ENCODE data around the gene KCNMB4.

The KCNMB4 gene, protein sequence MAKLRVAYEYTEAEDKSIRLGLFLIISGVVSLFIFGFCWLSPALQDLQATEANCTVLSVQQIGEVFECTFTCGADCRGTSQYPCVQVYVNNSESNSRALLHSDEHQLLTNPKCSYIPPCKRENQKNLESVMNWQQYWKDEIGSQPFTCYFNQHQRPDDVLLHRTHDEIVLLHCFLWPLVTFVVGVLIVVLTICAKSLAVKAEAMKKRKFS

DNA sequence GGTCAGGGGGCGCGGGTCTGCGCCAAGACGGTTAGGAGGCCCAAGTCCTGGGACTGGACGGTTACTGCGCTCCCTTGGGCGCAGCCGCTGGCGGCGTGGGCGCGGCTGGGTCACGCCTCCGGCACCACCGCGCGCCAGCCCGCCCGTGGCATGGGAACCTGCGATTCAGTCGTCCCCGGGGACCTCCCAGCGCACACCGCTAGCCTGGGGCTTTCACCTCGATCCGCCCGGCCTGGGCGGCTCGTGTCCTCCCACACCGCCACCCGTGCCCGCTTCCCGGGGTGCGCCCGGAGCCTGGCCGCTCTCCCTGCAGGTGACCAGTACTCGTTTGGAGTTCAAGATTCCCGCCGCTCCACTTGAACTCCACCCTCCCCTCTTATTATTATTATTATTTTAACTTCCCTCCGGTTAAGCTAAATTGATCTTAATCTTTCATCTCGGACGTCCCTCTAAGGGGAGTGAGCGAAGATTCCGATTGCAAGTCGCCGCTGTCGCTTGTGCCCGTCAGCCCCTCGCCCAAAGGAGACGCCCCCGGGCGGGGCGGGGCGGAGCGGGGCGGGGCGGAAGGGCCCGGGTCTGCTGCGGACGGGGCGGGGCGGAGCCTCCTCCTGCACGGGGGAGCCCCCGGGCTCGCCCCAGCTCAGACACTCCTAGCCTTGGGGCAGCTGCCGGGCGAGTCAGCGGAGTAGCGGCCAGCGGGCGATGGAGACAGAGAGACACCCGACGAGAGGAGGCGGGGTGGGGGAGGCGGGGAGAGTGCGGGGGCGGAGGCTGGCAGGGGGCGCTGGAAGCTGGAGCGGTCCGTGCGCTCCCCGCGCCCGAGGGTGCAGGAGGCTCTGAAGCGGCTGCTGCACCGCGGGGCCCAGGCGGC lies at the start of gene KCNMB4:
Gene KCNMB4 (plus strand): TSS at position 643 of the 871 bp plus-strand sequence. CDS start 445 bp downstream, outside the sequence.
- in situ Hi-C loops (cut with MboI; ENCODE audit: low sequenced_read_pairs), result no loop called here

- in situ Hi-C loops (cut with MboI; ENCODE audit: low sequenced_read_pairs), result no loop called here
Measured at GRCh38 chr12:70317781-70318180, 48.3 kb upstream of the KCNMB4 start.

GRCh38 chr12:70319605-70320004 lies 46.5 kb upstream of the KCNMB4 start:
- in situ Hi-C loops (cut with MboI; ENCODE audit: low sequenced_read_pairs), result no loop called here

- in situ Hi-C loops (cut with MboI; ENCODE audit: low sequenced_read_pairs), result no loop called here
Measured at GRCh38 chr12:70321191-70321590, 44.9 kb upstream of the KCNMB4 start.

- in situ Hi-C loops (cut with MboI; ENCODE audit: low sequenced_read_pairs), result no loop called here
Measured at GRCh38 chr12:70327541-70327940, 38.5 kb upstream of the KCNMB4 start.

GRCh38 chr12:70329728-70330127 lies 36.4 kb upstream of the KCNMB4 start:
- in situ Hi-C loops (cut with MboI; ENCODE audit: low sequenced_read_pairs), result no loop called here

DNA sequence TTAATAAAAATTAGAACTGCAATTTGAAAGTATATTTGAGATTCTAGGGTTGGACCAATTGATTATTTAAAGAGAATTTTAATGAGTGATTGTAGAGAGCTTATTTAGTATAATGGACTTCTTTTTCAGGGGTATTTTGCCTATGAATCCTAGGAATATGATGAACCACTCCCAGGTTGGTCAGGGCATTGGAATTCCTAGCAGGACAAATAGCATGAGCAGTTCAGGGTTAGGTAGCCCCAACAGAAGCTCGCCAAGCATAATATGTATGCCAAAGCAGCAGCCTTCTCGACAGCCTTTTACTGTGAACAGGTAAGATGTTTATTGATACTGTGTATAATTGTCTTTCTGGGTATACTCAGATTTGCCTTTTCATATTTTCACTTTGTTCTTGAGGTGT lies 35.9 kb upstream of the KCNMB4 start:
- in situ Hi-C loops (cut with MboI; ENCODE audit: low sequenced_read_pairs), result no loop called here

GRCh38 chr12:70332236-70332635 lies 33.9 kb upstream of the KCNMB4 start:
- in situ Hi-C loops (cut with MboI; ENCODE audit: low sequenced_read_pairs), result no loop called here

GRCh38 chr12:70334742-70335141 lies 31.3 kb upstream of the KCNMB4 start:
- in situ Hi-C loops (cut with MboI; ENCODE audit: low sequenced_read_pairs), result no loop called here

- in situ Hi-C loops (cut with MboI; ENCODE audit: low sequenced_read_pairs), result no loop called here
Measured at GRCh38 chr12:70338531-70338930, 27.6 kb upstream of the KCNMB4 start.

DNA sequence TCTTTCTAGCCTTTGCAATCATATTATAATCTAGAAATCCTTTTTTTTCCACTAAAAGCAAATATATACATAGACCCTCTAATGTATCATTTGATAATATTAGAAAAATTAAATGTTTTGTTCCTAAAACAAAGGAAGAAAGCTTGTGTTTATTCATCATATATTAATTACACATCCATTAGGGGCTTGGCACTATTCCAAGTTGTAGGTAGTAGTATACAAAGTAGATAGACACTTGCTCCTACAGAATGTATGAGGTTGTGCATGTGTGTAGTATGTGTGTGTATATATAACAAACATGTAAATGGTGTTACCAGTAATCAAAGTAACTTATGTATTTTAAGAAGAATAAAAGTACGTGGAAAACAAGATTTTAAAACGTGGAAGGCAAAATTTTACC lies 15.0 kb upstream of the KCNMB4 start:
- in situ Hi-C loops (cut with MboI; ENCODE audit: low sequenced_read_pairs), result no loop called here

DNA sequence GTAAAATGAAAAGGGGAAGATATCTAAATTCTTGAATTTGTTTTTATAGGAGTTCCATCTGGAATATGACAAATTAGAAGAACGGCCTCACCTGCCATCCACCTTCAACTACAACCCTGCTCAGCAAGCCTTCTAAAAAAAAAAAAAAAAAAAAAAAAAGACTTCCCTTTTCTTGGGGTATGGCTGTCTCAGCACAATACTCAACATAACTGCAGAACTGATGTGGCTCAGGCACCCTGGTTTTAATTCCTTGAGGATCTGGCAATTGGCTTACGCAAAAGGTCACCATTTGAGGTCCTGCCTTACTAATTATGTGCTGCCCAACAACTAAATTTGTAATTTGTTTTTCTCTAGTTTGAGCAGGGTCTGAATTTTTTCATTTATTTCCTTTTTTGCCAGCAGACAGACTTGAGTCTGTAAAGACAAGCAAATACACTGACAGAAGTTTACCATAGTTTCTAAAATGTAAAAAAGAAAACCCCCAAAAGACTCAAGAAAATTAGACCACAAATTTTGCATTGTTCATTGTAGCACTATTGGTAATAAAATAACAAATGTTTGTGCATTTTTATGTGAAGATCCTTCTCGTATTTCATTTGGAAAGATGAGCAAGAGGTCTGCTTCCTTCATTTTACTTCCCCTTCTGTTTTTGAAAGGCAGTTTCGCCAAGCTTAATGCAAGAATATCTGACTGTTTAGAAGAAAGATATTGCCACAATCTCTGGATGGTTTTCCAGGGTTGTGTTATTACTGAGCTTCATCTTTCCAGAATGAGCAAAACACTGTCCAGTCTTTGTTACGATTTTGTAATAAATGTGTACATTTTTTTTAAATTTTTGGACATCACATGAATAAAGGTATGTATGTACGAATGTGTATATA lies 12.1 kb upstream of the KCNMB4 start:
- in situ Hi-C loops (cut with MboI; ENCODE audit: low sequenced_read_pairs), result no loop called here

DNA sequence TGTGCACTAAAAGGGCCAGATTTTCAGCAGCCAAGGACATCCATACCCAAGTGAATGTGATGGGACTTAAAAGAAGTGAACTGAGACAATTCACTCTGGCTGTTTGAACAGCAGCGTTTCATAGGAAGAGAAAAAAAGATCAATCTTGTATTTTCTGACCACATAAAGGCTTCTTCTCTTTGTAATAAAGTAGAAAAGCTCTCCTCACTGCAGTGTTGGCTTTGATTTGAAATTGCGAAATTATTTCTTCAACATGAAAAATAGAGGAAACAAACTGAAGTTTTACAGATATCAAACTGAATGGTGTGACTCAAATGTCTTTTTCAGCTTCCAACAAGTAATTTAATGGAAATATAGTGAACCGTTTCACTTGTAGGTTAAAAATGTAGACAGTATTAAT lies 11.3 kb upstream of the KCNMB4 start:
- in situ Hi-C loops (cut with MboI; ENCODE audit: low sequenced_read_pairs), result no loop called here

DNA sequence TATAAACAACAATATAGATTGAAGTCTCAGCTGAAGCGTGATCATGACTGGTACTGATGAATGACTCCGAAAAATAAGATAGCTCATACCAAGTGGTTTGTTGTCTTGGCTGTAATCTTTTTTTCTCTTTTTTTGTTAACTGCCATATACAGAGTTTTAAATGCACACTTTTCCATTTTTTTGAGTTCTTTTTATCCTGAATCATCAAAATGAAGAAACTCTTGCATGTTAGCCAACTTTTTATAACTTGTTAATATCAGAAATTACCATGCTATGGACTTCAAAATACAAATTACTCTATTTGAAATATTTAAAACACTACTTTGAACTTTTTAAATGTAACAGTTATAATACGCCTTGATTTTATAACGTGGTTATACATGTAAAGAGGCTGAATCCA lies 10.1 kb upstream of the KCNMB4 start:
- in situ Hi-C loops (cut with MboI; ENCODE audit: low sequenced_read_pairs), result no loop called here

GRCh38 chr12:70359458-70360197 lies 6.5 kb upstream of the KCNMB4 start:
- in situ Hi-C loops (cut with MboI; ENCODE audit: low sequenced_read_pairs), result no loop called here

GRCh38 chr12:70360218-70360617 lies 5.9 kb upstream of the KCNMB4 start:
- in situ Hi-C loops (cut with MboI; ENCODE audit: low sequenced_read_pairs), result no loop called here

- in situ Hi-C loops (cut with MboI; ENCODE audit: low sequenced_read_pairs), result no loop called here
Measured at GRCh38 chr12:70364695-70365397, 1.2 kb upstream of the KCNMB4 start.

- in situ Hi-C loops (cut with MboI; ENCODE audit: low sequenced_read_pairs), result no loop called here
Measured at GRCh38 chr12:70365398-70365647, 767 bp upstream of the KCNMB4 start.

DNA sequence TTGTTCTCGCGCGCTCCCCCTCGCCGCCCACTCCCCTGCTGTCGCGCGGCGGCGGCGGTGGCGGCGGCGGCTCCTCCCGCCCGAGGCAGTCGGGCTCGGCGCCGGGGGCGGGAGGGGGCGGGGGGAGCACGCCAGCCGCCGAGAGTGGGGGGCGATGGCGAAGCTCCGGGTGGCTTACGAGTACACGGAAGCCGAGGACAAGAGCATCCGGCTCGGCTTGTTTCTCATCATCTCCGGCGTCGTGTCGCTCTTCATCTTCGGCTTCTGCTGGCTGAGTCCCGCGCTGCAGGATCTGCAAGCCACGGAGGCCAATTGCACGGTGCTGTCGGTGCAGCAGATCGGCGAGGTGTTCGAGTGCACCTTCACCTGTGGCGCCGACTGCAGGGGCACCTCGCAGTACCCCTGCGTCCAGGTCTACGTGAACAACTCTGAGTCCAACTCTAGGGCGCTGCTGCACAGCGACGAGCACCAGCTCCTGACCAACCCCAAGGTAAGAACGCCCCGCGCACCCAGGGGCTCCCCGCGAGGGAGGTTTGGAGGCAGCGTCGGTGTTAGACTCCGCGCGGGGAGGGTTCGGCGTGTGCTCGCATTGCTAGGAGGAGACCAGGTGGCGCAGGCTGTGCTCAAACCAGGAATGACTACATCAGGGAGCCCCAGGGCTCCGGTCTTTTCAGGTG lies 629 bp downstream of the KCNMB4 start:
- in situ Hi-C loops (cut with MboI; ENCODE audit: low sequenced_read_pairs), result no loop called here
